Ascending aorta (tissue), 2 donors: Measurements from ENCODE around the gene HSPE1. TPM values are rescaled to one million over a fixed set of nuclear protein-coding genes. Genes with fewer than 3 reads are reported as not detected.
"Not testable (repeated sequence)": the region's sequence is repeated elsewhere in the genome, so short reads cannot be mapped to it uniquely, and the experiment has no call there.

Experiments used
- DNase-seq, 2 donors: peaks; one replicate each; pipeline ENCODE4 v3.0.0-alpha.2; 2019; ENCODE audit warnings: low spot score in 2 of 2
- H3K27ac ChIP-seq, 2 donors: fragments of 200-600 bp; sonication (generic); one replicate each; pipeline ENCODE4 v1.5.1; 2016 to 2017; ENCODE audit warnings: mild to moderate bottlenecking in 1 of 2
- H3K27me3 ChIP-seq: fragments of 200-600 bp; sonication (generic); one replicate; pipeline ENCODE4 v1.5.1; 2017
- H3K36me3 ChIP-seq, 2 donors: fragments of 200-600 bp; sonication (generic); one replicate each; pipeline ENCODE4 v1.5.1; 2016
- H3K4me1 ChIP-seq, 2 donors: fragments of 200-600 bp; sonication (generic); one replicate each; pipeline ENCODE4 v1.5.1; 2016 to 2017; ENCODE audit warnings: mild to moderate bottlenecking in 1 of 2
- H3K4me3 ChIP-seq, 2 donors: fragments of 200-600 bp; sonication (generic); one replicate each; pipeline ENCODE4 v1.5.1; 2016 to 2017; ENCODE audit warnings: mild to moderate bottlenecking in 1 of 2
- H3K9me3 ChIP-seq, 2 donors: fragments of 200-600 bp; sonication (generic); one replicate each; pipeline ENCODE4 v1.5.1; 2016
- intact Hi-C: fragments of 100-400 bp; cut with DNase I; formaldehyde crosslinking; loops from one replicate; pipeline ENCODE4 v1.15.1; 2023
- total RNA-seq: library from RNA; depleted of rRNA; stranded (reverse); fragments of >200 nt; gene quantifications from one replicate; pipeline ENCODE4 v1.1.0, GENCODE V29; 2016
- TF ChIP-seq, protein P1 (sequence below), 3 experiments: fragments of 200-600 bp in 2 of 3; fragments of 450-650 bp in 1 of 3; sonication (generic) in 2 of 3; IDR thresholded peaks; one replicate each; pipeline ENCODE4 v1.5.1; 2016 to 2019; ENCODE audit warnings: antibody characterized with exemption in 3 of 3, mild to moderate bottlenecking in 1 of 3, moderate library complexity in 1 of 3

HSPE1 gene
- total RNA-seq, 1 donor from 2014 or later = 72.7 TPM

DNA sequence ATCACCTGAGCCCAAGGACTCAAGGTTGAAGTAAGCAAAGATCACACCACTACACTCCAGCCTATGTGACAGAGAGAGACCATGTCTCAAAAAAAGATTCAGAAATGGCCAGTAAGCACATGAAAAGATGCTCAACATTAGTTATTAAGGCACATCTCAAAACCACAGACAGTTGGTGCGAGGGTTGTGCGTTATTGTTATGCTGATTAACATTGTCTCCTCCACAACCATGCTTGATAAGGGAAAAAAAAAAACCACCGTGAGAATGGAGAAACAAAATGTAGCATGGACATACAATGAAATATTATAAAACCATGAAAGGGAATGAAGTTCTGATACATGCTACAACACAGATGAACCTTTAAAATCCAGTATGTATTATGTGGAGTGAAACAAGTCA, 43.0 kb downstream of the HSPE1 start:
- intact Hi-C loops = no loop called here

DNA sequence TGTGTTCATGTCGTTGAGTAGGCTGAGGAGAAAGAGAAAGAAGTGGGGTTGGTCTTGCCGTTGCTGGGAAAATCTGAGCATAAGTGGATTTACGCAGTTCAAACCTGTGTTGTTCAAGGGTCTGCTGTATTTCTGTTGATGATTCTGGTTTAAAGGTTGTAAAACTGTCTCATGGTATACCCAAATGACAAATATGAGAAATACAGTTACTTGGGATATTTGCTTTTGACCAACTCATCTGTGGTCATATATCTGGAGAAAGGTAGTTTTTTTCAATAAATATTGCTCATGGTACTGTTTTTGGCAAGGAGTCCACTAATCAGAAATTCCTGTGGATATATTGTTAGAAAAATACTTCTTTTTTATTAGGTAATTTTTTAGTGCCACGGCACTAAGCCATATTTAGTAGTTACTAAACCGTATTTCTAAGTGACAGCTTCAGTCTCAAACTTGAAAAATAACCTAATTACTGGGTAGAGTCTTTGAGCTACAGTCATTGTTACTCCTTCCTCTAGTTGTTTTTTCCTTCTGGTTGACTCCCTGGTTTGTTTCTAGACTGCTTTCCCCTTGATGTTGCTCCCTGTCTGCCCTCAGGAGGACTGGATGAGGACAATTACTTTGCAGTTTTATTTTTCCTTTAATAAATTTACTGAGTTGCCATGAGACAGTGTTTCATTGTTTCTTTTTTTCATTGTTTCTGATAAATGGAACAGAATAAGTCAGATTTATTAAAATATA, 47.2 kb downstream of the HSPE1 start:
- Histone ChIP-seq H3K4me3 (no peak overlapping the region), H3K27ac (no peak overlapping the region), H3K36me3 (peaks cover 37 to 66% of the 10 kb centered on the region in 2 donors), H3K4me1 (no peaks in the 10 kb centered on the region), H3K27me3 (no peaks in the 10 kb centered on the region), H3K9me3 (no peaks in the 10 kb centered on the region)
- intact Hi-C loops = no loop called here
- no peak for DNase-seq
- TF ChIP-seq, protein P1, sequence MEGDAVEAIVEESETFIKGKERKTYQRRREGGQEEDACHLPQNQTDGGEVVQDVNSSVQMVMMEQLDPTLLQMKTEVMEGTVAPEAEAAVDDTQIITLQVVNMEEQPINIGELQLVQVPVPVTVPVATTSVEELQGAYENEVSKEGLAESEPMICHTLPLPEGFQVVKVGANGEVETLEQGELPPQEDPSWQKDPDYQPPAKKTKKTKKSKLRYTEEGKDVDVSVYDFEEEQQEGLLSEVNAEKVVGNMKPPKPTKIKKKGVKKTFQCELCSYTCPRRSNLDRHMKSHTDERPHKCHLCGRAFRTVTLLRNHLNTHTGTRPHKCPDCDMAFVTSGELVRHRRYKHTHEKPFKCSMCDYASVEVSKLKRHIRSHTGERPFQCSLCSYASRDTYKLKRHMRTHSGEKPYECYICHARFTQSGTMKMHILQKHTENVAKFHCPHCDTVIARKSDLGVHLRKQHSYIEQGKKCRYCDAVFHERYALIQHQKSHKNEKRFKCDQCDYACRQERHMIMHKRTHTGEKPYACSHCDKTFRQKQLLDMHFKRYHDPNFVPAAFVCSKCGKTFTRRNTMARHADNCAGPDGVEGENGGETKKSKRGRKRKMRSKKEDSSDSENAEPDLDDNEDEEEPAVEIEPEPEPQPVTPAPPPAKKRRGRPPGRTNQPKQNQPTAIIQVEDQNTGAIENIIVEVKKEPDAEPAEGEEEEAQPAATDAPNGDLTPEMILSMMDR (IDR thresholded peaks at IDR 0.05) = no peak

More for the DNA sequence above, 43.0 kb downstream of the HSPE1 start:
- Histone ChIP-seq H3K4me3 (no peak overlapping the region), H3K27ac (no peak overlapping the region), H3K36me3 (peaks cover 31 to 51% of the 10 kb centered on the region in 2 donors), H3K9me3 (no peaks in the 10 kb centered on the region), H3K4me1 (no peaks in the 10 kb centered on the region), H3K27me3 (no peaks in the 10 kb centered on the region)
- TF ChIP-seq, protein P1 (IDR thresholded peaks at IDR 0.05) = no peak
- DNase-seq = no peak

DNA sequence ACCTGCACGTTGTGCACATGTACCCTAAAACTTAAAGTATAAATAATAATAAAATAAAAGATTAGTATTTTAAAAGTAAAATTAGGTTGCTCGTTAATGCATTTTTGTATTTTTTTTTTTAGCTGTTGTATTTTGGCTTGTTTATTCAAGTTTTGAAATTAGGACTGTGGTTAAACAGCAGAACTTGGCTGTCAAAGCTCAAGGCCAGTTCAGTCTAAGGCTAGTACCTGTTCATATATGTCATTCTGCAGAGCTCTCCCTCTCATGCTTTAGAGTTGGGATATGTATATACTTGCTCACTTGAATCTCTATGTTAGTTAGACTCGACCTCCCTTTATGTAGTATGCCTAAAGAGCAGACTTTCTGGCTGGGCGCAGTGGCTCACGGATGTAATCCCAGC, 48.4 kb downstream of the HSPE1 start:
- no peaks in the 10 kb centered on the region for H3K27me3 ChIP-seq
- no peaks in the 10 kb centered on the region for H3K9me3 ChIP-seq
- H3K4me1 ChIP-seq = no peaks in the 10 kb centered on the region
- TF ChIP-seq, protein P1 (IDR thresholded peaks at IDR 0.05) = no peak
- intact Hi-C loops = no loop called here
- peaks cover 30 to 63% of the 10 kb centered on the region in 2 donors for H3K36me3 ChIP-seq
- DNase-seq = no peak
- H3K4me3 ChIP-seq = no peak overlapping the region
- H3K27ac ChIP-seq = no peak overlapping the region

DNA sequence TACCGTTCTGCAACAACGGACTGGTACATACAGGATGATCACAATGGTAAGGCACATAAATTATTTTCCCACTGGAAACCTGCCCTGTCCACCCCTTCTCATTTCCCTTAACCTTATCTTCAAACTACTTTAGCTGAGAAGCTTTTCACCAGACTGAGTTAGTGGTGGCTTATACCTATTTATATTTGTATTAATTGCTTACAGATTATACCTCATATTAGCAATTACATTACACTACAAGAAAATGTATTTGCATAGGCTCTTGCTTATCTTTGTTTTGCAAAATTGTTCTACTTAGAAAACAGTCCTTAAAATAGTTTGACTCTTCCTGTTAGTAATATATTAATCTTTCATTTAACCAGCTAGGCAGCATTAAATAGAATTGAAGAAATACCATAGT, 51.1 kb downstream of the HSPE1 start:
- H3K9me3 ChIP-seq, H3K27ac ChIP-seq, H3K4me1 ChIP-seq, H3K27me3 ChIP-seq, H3K4me3 ChIP-seq, intact Hi-C loops, DNase-seq: not testable (repeated sequence)
- peaks cover 20 to 57% of the 10 kb centered on the region in 2 donors for H3K36me3 ChIP-seq

Other genes with a start within 250 kb of the HSPE1 start
- gene ANKRD44, start 189.6 kb upstream of the HSPE1 start, total RNA-seq = 66.3 TPM
- 88.6 TPM for gene SF3B1, start 65.4 kb upstream of the HSPE1 start, total RNA-seq
- gene COQ10B, start 46.8 kb upstream of the HSPE1 start, total RNA-seq = 6.0 TPM
- gene HSPD1, start 539 bp upstream of the HSPE1 start, total RNA-seq = 110 TPM
- gene MOB4, start 15.7 kb downstream of the HSPE1 start, total RNA-seq = 29.2 TPM
- gene RFTN2, start 175.2 kb downstream of the HSPE1 start, total RNA-seq = 4.8 TPM
- gene MARS2, start 205.0 kb downstream of the HSPE1 start, total RNA-seq = 6.5 TPM